Smooth muscle cell (in vitro differentiated cells): Measurements from ENCODE around the gene CRKL. TPM values are rescaled to one million over a fixed set of nuclear protein-coding genes. Genes with fewer than 3 reads are reported as not detected.

Experiments
- DNase-seq: peaks from one replicate; lab custom pipeline; 2025; ENCODE audit not compliant: unreplicated experiment; lab: John Stamatoyannopoulos, UW
- H2AFZ ChIP-seq: fragments of 200-600 bp; sonication (generic); 2 replicates; pipeline ENCODE4 v1.6.0; 2016; ENCODE audit warnings: antibody characterized with exemption, low read depth, mild to moderate bottlenecking
- H3F3A ChIP-seq: fragments of 200-600 bp; sonication (generic); 2 replicates; pipeline ENCODE4 v1.6.0; 2017; ENCODE audit warnings: antibody characterized with exemption, low read depth
- H3K27ac ChIP-seq: fragments of 200-600 bp; sonication (generic); 2 replicates; pipeline ENCODE4 v1.5.1; 2016; ENCODE audit warnings: low read depth, mild to moderate bottlenecking
- H3K27me3 ChIP-seq: fragments of 200-600 bp; sonication (generic); 2 replicates; pipeline ENCODE4 v1.6.1; 2016; ENCODE audit warnings: low read depth, mild to moderate bottlenecking
- H3K36me3 ChIP-seq: fragments of 200-600 bp; sonication (generic); 2 replicates; pipeline ENCODE4 v1.5.1; 2016; ENCODE audit warnings: low read depth
- H3K4me1 ChIP-seq: fragments of 200-600 bp; sonication (generic); 2 replicates; pipeline ENCODE4 v1.5.1; 2016; ENCODE audit warnings: low read depth
- H3K4me2 ChIP-seq: fragments of 200-600 bp; sonication (generic); 2 replicates; pipeline ENCODE4 v1.6.0; 2016; ENCODE audit warnings: mild to moderate bottlenecking
- H3K4me3 ChIP-seq: fragments of 200-600 bp; sonication (generic); 2 replicates; pipeline ENCODE4 v1.5.1; 2016; ENCODE audit warnings: mild to moderate bottlenecking
- H3K79me2 ChIP-seq: fragments of 200-600 bp; sonication (generic); 2 replicates; pipeline ENCODE4 v1.6.0; 2016; ENCODE audit warnings: low read depth, mild to moderate bottlenecking
- H3K9ac ChIP-seq: fragments of 200-600 bp; sonication (generic); 2 replicates; pipeline ENCODE4 v1.6.0; 2016; ENCODE audit warnings: low read depth
- H3K9me3 ChIP-seq: fragments of 200-600 bp; sonication (generic); replicated peaks from 2 replicates; pipeline ENCODE4 v1.5.1; 2016; ENCODE audit warnings: low read depth
- H4K20me1 ChIP-seq: fragments of 200-600 bp; sonication (generic); 2 replicates; pipeline ENCODE4 v1.6.0; 2016; ENCODE audit warnings: low read depth
- CTCF ChIP-seq: fragments of 200-600 bp; sonication (generic); IDR thresholded peaks from 2 replicates; pipeline ENCODE4 v1.5.1; 2017; ENCODE audit warnings: borderline replicate concordance, mild to moderate bottlenecking, antibody characterized with exemption; ENCODE audit not compliant: insufficient read depth, poor library complexity, severe bottlenecking
- WGBS: methylation state at CpG from one replicate; pipeline ENCODE4 v1.1.7; 2016; ENCODE audit warnings: low lambda C conversion rate; 5-methylcytosine and 5-hydroxymethylcytosine counted together
- polyA plus RNA-seq: library from polyadenylated mRNA; unstranded; fragments of >200 nt; fragmentation: Nextera tagmentation; extraction: Ambion mirVana; gene quantifications from 2 replicates; pipeline ENCODE4 v1.2.1, GENCODE V29; 2016
- total RNA-seq: library from RNA; depleted of rRNA; stranded (reverse); fragments of >200 nt; gene quantifications from 2 replicates; pipeline ENCODE4 v1.2.3, GENCODE V29; 2014

CRKL gene
- total and polyA plus RNA-seq, 2 experiments from 2014 or later = 26.6 to 40.9 TPM

- DNase-seq = no peak
- H3K9me3 ChIP-seq = no peaks in the 10 kb centered on the region
- no peak for TF ChIP-seq CTCF
- H3K9ac ChIP-seq = no peak overlapping the region
- H3K4me3 ChIP-seq = no peak overlapping the region
- H3K36me3 ChIP-seq = no peaks in the 10 kb centered on the region
- whole genome bisulfite sequencing = 91% methylated on average over 7 of the region's 7 CpGs
- H2AFZ ChIP-seq = no peak overlapping the region
- H3K4me1 ChIP-seq = no peaks in the 10 kb centered on the region
- H3K27ac ChIP-seq = no peak overlapping the region
- H3K27me3 ChIP-seq = no peaks in the 10 kb centered on the region
- no peaks in the 10 kb centered on the region for H4K20me1 ChIP-seq
- H3K79me2 ChIP-seq = no peaks in the 10 kb centered on the region
- no peak overlapping the region for H3K4me2 ChIP-seq
- H3F3A ChIP-seq = no peaks in the 10 kb centered on the region
Observed at GRCh38 chr22:20992056-20992442, 74.8 kb downstream of the CRKL start.

- Histone ChIP-seq H3K9ac (no peak overlapping the region), H3K36me3 (no peaks in the 10 kb centered on the region)
Observed at GRCh38 chr22:20992456-20993303, 75.5 kb downstream of the CRKL start.

GRCh38 chr22:20993304-20994127 lies 76.3 kb downstream of the CRKL start:
- H3K27ac ChIP-seq = no peak overlapping the region
- no peak for DNase-seq
- no peaks in the 10 kb centered on the region for H3K4me1 ChIP-seq
- H3F3A ChIP-seq = no peaks in the 10 kb centered on the region
- H2AFZ ChIP-seq = no peak overlapping the region
- no peak overlapping the region for H3K9ac ChIP-seq
- H3K79me2 ChIP-seq = no peaks in the 10 kb centered on the region
- no peaks in the 10 kb centered on the region for H3K9me3 ChIP-seq
- no peaks in the 10 kb centered on the region for H3K36me3 ChIP-seq
- no peak overlapping the region for H3K4me3 ChIP-seq
- H4K20me1 ChIP-seq = no peaks in the 10 kb centered on the region
- no peak for TF ChIP-seq CTCF
- 98% methylated on average over 29 of the region's 29 CpGs for WGBS
- no peaks in the 10 kb centered on the region for H3K27me3 ChIP-seq
- H3K4me2 ChIP-seq = no peak overlapping the region

More at GRCh38 chr22:20992456-20993303, 75.5 kb downstream of the CRKL start:
- Histone ChIP-seq H3K27me3 (no peaks in the 10 kb centered on the region), H3K79me2 (no peaks in the 10 kb centered on the region), H4K20me1 (no peaks in the 10 kb centered on the region), H3K9me3 (no peaks in the 10 kb centered on the region), H3K27ac (no peak overlapping the region), H3K4me2 (no peak overlapping the region), H3K4me3 (no peak overlapping the region), H2AFZ (no peak overlapping the region), H3K4me1 (no peaks in the 10 kb centered on the region), H3F3A (no peaks in the 10 kb centered on the region)
- WGBS = 95% methylated on average over 21 of the region's 21 CpGs
- TF ChIP-seq CTCF = no peak
- DNase-seq = no peak
